Upper lobe of right lung (tissue), 1 donor: ENCODE measurements around the gene LIFR. TPM values are rescaled to one million over a fixed set of nuclear protein-coding genes. Genes with fewer than 3 reads are reported as not detected.

Experiments used
- ATAC-seq: fragments of 200-7000 bp; cut with Tn5 transposase; one replicate; pipeline ENCODE4 v1.9.1; 2020; ENCODE audit warnings: mild to moderate bottlenecking, moderate library complexity
- DNase-seq: peaks from one replicate; pipeline ENCODE4 v3.0.0-alpha.2; 2020
- H3K27ac ChIP-seq: fragments of 200-600 bp; one replicate; pipeline ENCODE4 v1.8.0; 2022
- H3K27me3 ChIP-seq: fragments of 200-600 bp; one replicate; pipeline ENCODE4 v1.8.0; 2022; ENCODE audit warnings: mild to moderate bottlenecking
- H3K36me3 ChIP-seq: fragments of 200-600 bp; one replicate; pipeline ENCODE4 v1.8.0; 2022
- H3K4me1 ChIP-seq: fragments of 200-600 bp; one replicate; pipeline ENCODE4 v1.8.0; 2022
- H3K4me3 ChIP-seq: fragments of 200-600 bp; one replicate; pipeline ENCODE4 v1.8.0; 2022; ENCODE audit warnings: mild to moderate bottlenecking
- H3K9me3 ChIP-seq: fragments of 200-600 bp; one replicate; pipeline ENCODE4 v1.8.0; 2022
- intact Hi-C: fragments of 100-400 bp; cut with DNase I; formaldehyde crosslinking; loops from one replicate; pipeline ENCODE4 v1.11.0; 2022
- total RNA-seq: library from RNA; stranded (reverse); fragmentation: NEBNext Ultra II Directional; extraction: Animal tissue kit (Norgen Biotek cat#: 25700); gene quantifications from one replicate; pipeline ENCODE4 v1.2.1, GENCODE V29; 2021
- TF ChIP-seq, protein P1 (sequence below): fragments of 200-600 bp; IDR thresholded peaks from one replicate; pipeline ENCODE4 v1.8.0; 2022; ENCODE audit warnings: antibody characterized with exemption
- donor health status: DM: no; HTN: yes; CAD: no; lungs with severe emphysema.

LIFR gene
- total RNA-seq, 1 donor from 2014 or later: 151 TPM

GRCh38 chr5:38483805-38484398 lies 72.5 kb downstream of the LIFR start:
- Histone ChIP-seq H3K4me3 (no peak overlapping the region), H3K36me3 (peaks cover 59% of the 10 kb centered on the region), H3K9me3 (no peaks in the 10 kb centered on the region), H3K27me3 (no peaks in the 10 kb centered on the region), H3K27ac (no peak overlapping the region), H3K4me1 (no peaks in the 10 kb centered on the region)
- no peak for ATAC-seq
- intact Hi-C loops: no loop called here
- no peak for DNase-seq
- TF ChIP-seq, protein P1, sequence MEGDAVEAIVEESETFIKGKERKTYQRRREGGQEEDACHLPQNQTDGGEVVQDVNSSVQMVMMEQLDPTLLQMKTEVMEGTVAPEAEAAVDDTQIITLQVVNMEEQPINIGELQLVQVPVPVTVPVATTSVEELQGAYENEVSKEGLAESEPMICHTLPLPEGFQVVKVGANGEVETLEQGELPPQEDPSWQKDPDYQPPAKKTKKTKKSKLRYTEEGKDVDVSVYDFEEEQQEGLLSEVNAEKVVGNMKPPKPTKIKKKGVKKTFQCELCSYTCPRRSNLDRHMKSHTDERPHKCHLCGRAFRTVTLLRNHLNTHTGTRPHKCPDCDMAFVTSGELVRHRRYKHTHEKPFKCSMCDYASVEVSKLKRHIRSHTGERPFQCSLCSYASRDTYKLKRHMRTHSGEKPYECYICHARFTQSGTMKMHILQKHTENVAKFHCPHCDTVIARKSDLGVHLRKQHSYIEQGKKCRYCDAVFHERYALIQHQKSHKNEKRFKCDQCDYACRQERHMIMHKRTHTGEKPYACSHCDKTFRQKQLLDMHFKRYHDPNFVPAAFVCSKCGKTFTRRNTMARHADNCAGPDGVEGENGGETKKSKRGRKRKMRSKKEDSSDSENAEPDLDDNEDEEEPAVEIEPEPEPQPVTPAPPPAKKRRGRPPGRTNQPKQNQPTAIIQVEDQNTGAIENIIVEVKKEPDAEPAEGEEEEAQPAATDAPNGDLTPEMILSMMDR: peak; percentile 6

DNA sequence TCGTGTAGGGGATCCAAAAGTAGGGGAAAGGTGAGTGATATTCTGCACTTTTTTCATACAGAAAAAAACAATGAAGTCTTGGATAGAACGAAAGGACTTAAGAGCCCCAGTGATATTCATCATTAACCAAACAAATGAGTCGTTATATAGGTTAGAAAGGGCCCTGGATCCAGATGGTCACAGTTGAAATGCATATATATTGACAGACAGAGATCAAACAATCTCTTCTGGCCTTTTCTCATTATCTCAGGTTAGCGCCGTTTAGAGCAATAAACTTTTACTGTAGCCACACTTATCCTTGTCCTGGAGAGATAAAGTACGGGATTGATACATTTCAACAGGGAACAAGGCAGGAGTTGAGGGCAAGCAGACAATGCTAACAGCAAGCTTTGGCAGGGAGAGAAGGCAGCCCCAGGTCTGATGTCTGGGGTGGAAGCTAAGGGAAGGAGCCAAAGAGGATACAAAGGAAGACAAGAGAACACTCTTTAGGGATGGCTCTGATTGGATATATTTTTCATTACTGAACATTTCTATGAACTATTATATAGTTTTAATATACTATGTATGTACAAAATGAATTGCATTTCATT lies 77.0 kb downstream of the LIFR start:
- H3K27ac ChIP-seq: no peak overlapping the region
- intact Hi-C loops: no loop called here
- H3K36me3 ChIP-seq: peaks cover 31% of the 10 kb centered on the region
- no peak overlapping the region for H3K4me3 ChIP-seq
- no peaks in the 10 kb centered on the region for H3K4me1 ChIP-seq
- ATAC-seq (no peak), DNase-seq (no peak)
- H3K27me3 ChIP-seq: no peaks in the 10 kb centered on the region
- TF ChIP-seq, protein P1: no peak
- no peaks in the 10 kb centered on the region for H3K9me3 ChIP-seq

DNA sequence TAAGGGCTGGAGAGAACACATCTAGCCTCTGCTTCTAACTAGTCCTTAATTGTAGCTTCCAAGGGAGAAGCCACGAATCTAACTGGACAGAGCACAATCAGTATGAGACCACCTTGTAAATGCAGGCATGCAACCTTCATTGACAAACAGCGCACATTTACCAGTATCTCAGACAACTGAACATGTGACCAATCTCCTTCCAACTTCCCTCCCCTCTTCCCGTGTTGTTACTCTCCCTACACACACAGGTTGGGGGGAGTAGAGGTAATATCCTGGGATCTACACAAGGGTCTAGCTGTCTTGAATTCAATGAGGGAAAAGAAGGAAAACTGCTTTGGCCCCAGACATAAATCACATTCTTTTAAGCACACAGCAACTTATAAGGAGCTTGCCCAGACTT lies 77.6 kb downstream of the LIFR start:
- H3K36me3 ChIP-seq: peaks cover 25% of the 10 kb centered on the region
- H3K27me3 ChIP-seq: no peaks in the 10 kb centered on the region
- intact Hi-C loops: no loop called here

GRCh38 chr5:38478166-38478565 lies 78.3 kb downstream of the LIFR start:
- TF ChIP-seq, protein P1: no peak
- Histone ChIP-seq H3K27ac (no peak overlapping the region), H3K4me3 (no peak overlapping the region), H3K36me3 (peaks cover 20% of the 10 kb centered on the region), H3K27me3 (no peaks in the 10 kb centered on the region), H3K4me1 (no peaks in the 10 kb centered on the region), H3K9me3 (no peaks in the 10 kb centered on the region)
- ATAC-seq (no peak), DNase-seq (no peak)
- intact Hi-C loops: no loop called here

More for the DNA sequence above, 77.6 kb downstream of the LIFR start:
- H3K4me3 ChIP-seq: no peak overlapping the region
- DNase-seq: no peak
- ATAC-seq: no peak
- H3K27ac ChIP-seq: no peak overlapping the region
- no peaks in the 10 kb centered on the region for H3K4me1 ChIP-seq
- no peaks in the 10 kb centered on the region for H3K9me3 ChIP-seq
- TF ChIP-seq, protein P1: no peak

DNA sequence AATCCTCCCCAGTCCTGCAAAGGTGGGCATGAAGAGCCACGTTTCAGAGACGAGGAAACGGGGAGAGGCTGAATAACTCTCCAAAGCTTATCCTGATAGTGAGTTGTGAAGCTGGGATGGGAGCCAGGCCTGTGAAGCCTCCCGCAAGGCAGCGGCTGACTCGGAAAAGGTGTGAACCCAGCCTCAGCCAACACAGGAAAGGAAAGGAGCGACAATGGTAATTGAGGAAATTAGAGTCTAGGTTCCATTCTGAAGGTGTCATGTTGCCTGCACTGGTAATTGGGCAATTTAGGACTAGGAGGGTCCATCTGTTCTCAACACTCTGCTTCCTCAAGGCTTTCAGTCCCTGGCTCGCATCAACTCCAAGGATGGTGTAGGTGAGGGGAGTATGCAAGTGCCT lies 83.4 kb downstream of the LIFR start:
- Histone ChIP-seq H3K36me3 (peaks cover under 1% of the 10 kb centered on the region), H3K4me1 (peaks cover 17% of the 10 kb centered on the region), H3K9me3 (no peaks in the 10 kb centered on the region), H3K27me3 (peaks cover 4% of the 10 kb centered on the region), H3K4me3 (no peak overlapping the region), H3K27ac (no peak overlapping the region)
- ATAC-seq (peak; percentile 43), DNase-seq (no peak)
- TF ChIP-seq, protein P1: no peak
- intact Hi-C loops: no loop called here
